Measurements from ENCODE around the gene WFDC12.

Gene WFDC12

GRCh38 chr20:45087814-45088213 is 36.5 kb downstream of the WFDC12 start:
- DNase-seq, result no peak

GRCh38 chr20:45087097-45087790 is 37.0 kb downstream of the WFDC12 start:
- DNase-seq, result no peak

- DNase-seq, result no peak
These were observed 38.4 kb downstream of the WFDC12 start for GRCh38 chr20:45085867-45086266.

- no peak for DNase-seq
These were observed 39.0 kb downstream of the WFDC12 start for GRCh38 chr20:45085289-45085688.

GRCh38 chr20:45083127-45083526 is 41.1 kb downstream of the WFDC12 start:
- no peak for DNase-seq

GRCh38 chr20:45082468-45082867 is 41.8 kb downstream of the WFDC12 start:
- no peak for DNase-seq

- DNase-seq, result no peak
These were observed 43.2 kb downstream of the WFDC12 start for GRCh38 chr20:45080867-45081624.

- no peak for DNase-seq
These were observed 46.7 kb downstream of the WFDC12 start for GRCh38 chr20:45077559-45077958.

All from NCI-H345 (cell line).